Ishikawa (cell line): ENCODE measurements around the gene BCL7B.

ENCODE experiments used
- CEBPB ChIP-seq: IDR thresholded peaks from 2 replicates; pipeline ENCODE4 v1.6.1; 2012
- EGR1 ChIP-seq: IDR thresholded peaks from 2 replicates; pipeline ENCODE4 v1.6.1; 2012
- EP300 ChIP-seq: IDR thresholded peaks from 2 replicates; pipeline ENCODE4 v1.6.1; 2012; ENCODE audit warnings: borderline replicate concordance
- MAX ChIP-seq: IDR thresholded peaks from 2 replicates; pipeline ENCODE4 v1.6.1; 2012
- RAD21 ChIP-seq: IDR thresholded peaks from 2 replicates; pipeline ENCODE4 v1.6.1; 2012; ENCODE audit warnings: low read depth
- REST ChIP-seq: IDR thresholded peaks from 2 replicates; pipeline ENCODE4 v1.6.1; 2012; ENCODE audit warnings: low read depth, mild to moderate bottlenecking
- TAF1 ChIP-seq: IDR thresholded peaks from 2 replicates; pipeline ENCODE4 v1.6.1; 2012; ENCODE audit warnings: low read depth, mild to moderate bottlenecking
- YY1 ChIP-seq: IDR thresholded peaks from 2 replicates; pipeline ENCODE4 v1.6.1; 2012; ENCODE audit warnings: low read depth

GRCh38 chr7:73504920-73505319 lies 52.6 kb downstream of the BCL7B start:
- TF ChIP-seq EGR1 = no peak
- TF ChIP-seq TAF1 = no peak
- TF ChIP-seq EP300 = no peak
- no peak for TF ChIP-seq YY1
- TF ChIP-seq RAD21 = no peak
- no peak for TF ChIP-seq CEBPB
- no peak for TF ChIP-seq REST
- no peak for TF ChIP-seq MAX
